Endothelial cell of umbilical vein (primary cell): Measurements from ENCODE around the gene COTL1. TPM values are rescaled to one million over a fixed set of nuclear protein-coding genes. Genes with fewer than 3 reads are reported as not detected.

Source experiments
- BruUV-seq: library from RNA; stranded (reverse); fragments of 400-500 nt; replicated peaks from 2 replicates; lab custom pipeline; 2021; lab: Mats Ljungman, UMichigan
- CTCF ChIA-PET: fragments of 300-600, 350-600 bp; sonication (Branson Sonifier 250); formaldehyde crosslinking; loops from one replicate; lab custom pipeline; 2021; ENCODE audit warnings: antibody characterized with exemption, inconsistent platforms; lab: Charles Lee
- POLR2A ChIA-PET: fragments of 300-600, 350-600 bp; sonication (Branson Sonifier 250); formaldehyde crosslinking; loops from one replicate; lab custom pipeline; 2021; ENCODE audit warnings: antibody characterized with exemption, inconsistent platforms; lab: Charles Lee
- DNase-seq: peaks from one replicate; pipeline ENCODE4 v3.0.0-alpha.2; 2011; ENCODE audit warnings: low read depth, low spot score
- FAIRE-seq: peaks from 2 replicates; lab custom pipeline; 2011; peaks lifted over from hg19 to GRCh38; lab: Jason Lieb, UNC
- H2AFZ ChIP-seq: 2 replicates; pipeline ENCODE4 v1.6.0; 2012; ENCODE audit warnings: low read depth, low read length, control low read depth, inconsistent platforms
- H3K27ac ChIP-seq: 2 replicates; pipeline ENCODE4 v1.5.1; 2011; ENCODE audit warnings: low read depth, mild to moderate bottlenecking, control low read depth, low read length, moderate library complexity; ENCODE audit not compliant: insufficient read depth
- H3K27me3 ChIP-seq, 2 experiments: 2 replicates each; pipeline versions ENCODE4 v1.6.0 to v1.6.1; 2011; ENCODE audit warnings: low read length in 2 of 2, mixed read lengths in 1 of 2; ENCODE audit not compliant: control insufficient read depth in 2 of 2, insufficient read depth in 2 of 2
- H3K36me3 ChIP-seq, 2 experiments: 2 replicates in 1 of 2; 3 replicates in 1 of 2; pipeline ENCODE4 v1.5.1; 2011; ENCODE audit warnings: low read length in 2 of 2, mild to moderate bottlenecking in 1 of 2, moderate library complexity in 1 of 2; ENCODE audit not compliant: control insufficient read depth in 2 of 2, insufficient read depth in 2 of 2; ENCODE audit errors: extremely low read depth in 1 of 2
- H3K4me1 ChIP-seq: 3 replicates; pipeline ENCODE4 v1.5.1; 2011; ENCODE audit warnings: mild to moderate bottlenecking, low read length; ENCODE audit not compliant: control insufficient read depth, insufficient read depth; ENCODE audit errors: extremely low read depth
- H3K4me2 ChIP-seq: 2 replicates; pipeline ENCODE4 v1.6.1; 2011; ENCODE audit warnings: low read length, control low read depth, mixed read lengths; ENCODE audit not compliant: insufficient read depth
- H3K4me3 ChIP-seq, 3 experiments: fragments of 200-600 bp in 1 of 3; sonication (generic), shearing (Covaris generic) in 1 of 3; replicated peaks in 1 of 3; 2 replicates each; pipeline ENCODE4 v1.5.1; 2011 to 2016; ENCODE audit warnings: control low read depth in 3 of 3, low read length in 3 of 3, mild to moderate bottlenecking in 2 of 3, inconsistent platforms in 1 of 3, low read depth in 1 of 3, moderate library complexity in 1 of 3; ENCODE audit not compliant: insufficient read depth in 1 of 3
- H3K79me2 ChIP-seq: 2 replicates; pipeline ENCODE4 v1.6.0; 2012; ENCODE audit warnings: low read length, inconsistent platforms; ENCODE audit not compliant: control insufficient read depth, insufficient read depth
- H3K9ac ChIP-seq: replicated peaks from 2 replicates; pipeline ENCODE3; 2011; ENCODE audit warnings: low read length, control low read depth; ENCODE audit not compliant: insufficient read depth; ENCODE audit errors: extremely low read depth
- H3K9me1 ChIP-seq: replicated peaks from 3 replicates; pipeline ENCODE4 v1.6.0; 2011; ENCODE audit warnings: mild to moderate bottlenecking, low read length; ENCODE audit not compliant: control insufficient read depth, insufficient read depth; ENCODE audit errors: extremely low read depth
- H3K9me3 ChIP-seq: replicated peaks from 2 replicates; pipeline ENCODE4 v1.5.1; 2012; ENCODE audit warnings: low read length, inconsistent platforms; ENCODE audit not compliant: control insufficient read depth, insufficient read depth
- H4K20me1 ChIP-seq: replicated peaks from 2 replicates; pipeline ENCODE3; 2011; ENCODE audit warnings: mild to moderate bottlenecking, low read length; ENCODE audit not compliant: control insufficient read depth, insufficient read depth; ENCODE audit errors: extremely low read depth
- EZH2 ChIP-seq: IDR thresholded peaks from 2 replicates; pipeline ENCODE4 v1.6.1; 2012; ENCODE audit warnings: borderline replicate concordance, low read depth, mild to moderate bottlenecking, moderate library complexity, low read length, inconsistent platforms; ENCODE audit not compliant: severe bottlenecking
- FOS ChIP-seq: IDR thresholded peaks from 2 replicates; pipeline ENCODE4 v1.6.1; 2011; ENCODE audit warnings: mild to moderate bottlenecking, low read length, moderate library complexity, borderline replicate concordance; ENCODE audit not compliant: insufficient read depth
- GATA2 ChIP-seq: IDR thresholded peaks from 2 replicates; pipeline ENCODE4 v1.7.0; 2011; ENCODE audit warnings: low read depth, mild to moderate bottlenecking, moderate library complexity, mixed read lengths, low read length; ENCODE audit not compliant: insufficient read length, insufficient read depth
- JUN ChIP-seq: IDR thresholded peaks from 2 replicates; pipeline ENCODE4 v1.6.1; 2011; ENCODE audit warnings: borderline replicate concordance, low read depth; ENCODE audit not compliant: insufficient read length, insufficient read depth
- MYC ChIP-seq: IDR thresholded peaks from one replicate; pipeline ENCODE4 v1.6.1; 2011; ENCODE audit warnings: mild to moderate bottlenecking, low read depth, low read length
- POLR2A ChIP-seq: IDR thresholded peaks from 2 replicates; pipeline ENCODE4 v1.6.1; 2012; ENCODE audit warnings: low read depth, mild to moderate bottlenecking, control low read depth, low read length
- POLR2AphosphoS5 ChIP-seq: IDR thresholded peaks from 2 replicates; pipeline ENCODE4 v1.6.1; 2012; ENCODE audit warnings: low read depth, mild to moderate bottlenecking, control low read depth, low read length, moderate library complexity; ENCODE audit not compliant: insufficient read depth
- dilution Hi-C: fragments of 300-500 bp; cut with MboI; formaldehyde crosslinking; loops from one replicate; pipeline ENCODE4 v1.15.0; 2019; ENCODE audit warnings: low sequenced_read_pairs; ENCODE audit not compliant: extremely low pct_ligation_motif_present
- intact Hi-C: fragments of 100-400 bp; cut with micrococcal nuclease; formaldehyde crosslinking; loops from one replicate; pipeline ENCODE4 v1.10.0; 2022
- polyA plus RNA-seq, 4 experiments: library from polyadenylated mRNA; depleted of rRNA in 3 of 4; stranded (reverse) in 3 of 4; unstranded in 1 of 4; fragments of >200 nt; gene quantifications; 2 replicates each; pipeline versions ENCODE4 v1.2.1 to v1.2.3, GENCODE V29; 2011 to 2012; ENCODE audit warnings: missing spikeins in 1 of 4
- total RNA-seq: library from RNA; stranded (reverse); gene quantifications from 2 replicates; pipeline ENCODE4 v1.2.3, GENCODE V29; 2021
- TF ChIP-seq, protein P1 (sequence below): IDR thresholded peaks from 2 replicates; pipeline ENCODE4 v1.6.1; 2011; ENCODE audit not compliant: insufficient read depth, insufficient read length
- TF ChIP-seq, protein P2 (sequence below), 2 donors: IDR thresholded peaks; 1 replicate in 1 of 2; 2 replicates in 1 of 2; pipeline ENCODE4 v1.5.1; 2011; ENCODE audit warnings: low read length in 2 of 2, mild to moderate bottlenecking in 2 of 2, moderate library complexity in 2 of 2, control low read depth in 1 of 2, inconsistent platforms in 1 of 2, low read depth in 1 of 2; ENCODE audit not compliant: insufficient read depth in 1 of 2; ENCODE audit errors: extremely low read depth in 1 of 2

The COTL1 gene
- total and polyA plus RNA-seq, 2 donors (not counting 3 experiments of a cell fraction or from before 2014, with no cell fraction given): 90.0 to 200 TPM

DNA sequence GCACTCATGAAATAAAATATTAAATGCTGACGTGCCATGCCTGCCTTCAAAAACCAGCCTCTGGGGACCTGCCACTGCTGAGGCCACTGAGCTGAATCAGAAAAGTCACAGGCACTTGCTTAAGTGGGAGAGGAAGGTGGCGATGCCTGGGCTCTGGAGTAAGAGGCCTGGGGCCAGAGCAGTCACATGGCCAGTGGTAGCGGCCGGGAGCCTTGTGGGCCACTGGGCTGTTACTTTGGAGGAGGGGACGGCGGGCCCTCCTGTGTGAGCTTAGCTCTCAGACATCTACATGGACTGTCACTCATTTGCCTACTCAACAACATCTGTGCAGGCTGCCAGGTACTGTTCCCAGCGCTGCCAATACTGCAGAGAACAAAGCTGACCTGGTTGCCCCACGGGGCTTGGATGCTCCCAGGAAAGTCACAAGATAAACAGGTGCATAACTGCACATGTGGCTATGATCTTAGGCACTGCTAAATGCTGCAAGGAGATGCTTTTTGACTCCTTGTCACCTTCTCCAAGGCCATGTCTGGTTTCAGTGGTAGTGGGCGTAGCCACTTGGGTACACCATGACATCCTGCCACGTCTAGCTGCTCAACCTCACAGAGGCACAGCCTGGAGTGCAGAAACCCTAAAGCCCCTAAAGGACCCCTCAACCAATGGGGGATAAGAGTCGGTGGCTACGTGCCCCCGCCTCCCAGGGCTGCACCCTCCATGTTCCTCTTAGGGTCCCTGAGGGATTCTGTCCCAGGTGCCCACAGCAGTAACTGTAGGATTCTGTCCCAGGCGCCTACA, 11.6 kb downstream of the COTL1 start:
- BruUV-seq: no TSS peak
- TF ChIP-seq POLR2A (no peak), GATA2 (no peak), MYC (no peak), EZH2 (no peak), FOS (no peak), POLR2AphosphoS5 (no peak), JUN (no peak)
- TF ChIP-seq, protein P1, sequence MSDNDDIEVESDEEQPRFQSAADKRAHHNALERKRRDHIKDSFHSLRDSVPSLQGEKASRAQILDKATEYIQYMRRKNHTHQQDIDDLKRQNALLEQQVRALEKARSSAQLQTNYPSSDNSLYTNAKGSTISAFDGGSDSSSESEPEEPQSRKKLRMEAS: no peak
- TF ChIP-seq, protein P2, sequence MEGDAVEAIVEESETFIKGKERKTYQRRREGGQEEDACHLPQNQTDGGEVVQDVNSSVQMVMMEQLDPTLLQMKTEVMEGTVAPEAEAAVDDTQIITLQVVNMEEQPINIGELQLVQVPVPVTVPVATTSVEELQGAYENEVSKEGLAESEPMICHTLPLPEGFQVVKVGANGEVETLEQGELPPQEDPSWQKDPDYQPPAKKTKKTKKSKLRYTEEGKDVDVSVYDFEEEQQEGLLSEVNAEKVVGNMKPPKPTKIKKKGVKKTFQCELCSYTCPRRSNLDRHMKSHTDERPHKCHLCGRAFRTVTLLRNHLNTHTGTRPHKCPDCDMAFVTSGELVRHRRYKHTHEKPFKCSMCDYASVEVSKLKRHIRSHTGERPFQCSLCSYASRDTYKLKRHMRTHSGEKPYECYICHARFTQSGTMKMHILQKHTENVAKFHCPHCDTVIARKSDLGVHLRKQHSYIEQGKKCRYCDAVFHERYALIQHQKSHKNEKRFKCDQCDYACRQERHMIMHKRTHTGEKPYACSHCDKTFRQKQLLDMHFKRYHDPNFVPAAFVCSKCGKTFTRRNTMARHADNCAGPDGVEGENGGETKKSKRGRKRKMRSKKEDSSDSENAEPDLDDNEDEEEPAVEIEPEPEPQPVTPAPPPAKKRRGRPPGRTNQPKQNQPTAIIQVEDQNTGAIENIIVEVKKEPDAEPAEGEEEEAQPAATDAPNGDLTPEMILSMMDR (IDR thresholded peaks at IDR 0.05; ENCODE audit: extremely low read depth in 1 of 2, insufficient read depth in 1 of 2, low read depth in 1 of 2, low read length in 2 of 2): no peak
- peaks cover 71% of the 10 kb centered on the region for H3K79me2 ChIP-seq
- H3K9me1 ChIP-seq: no peaks in the 10 kb centered on the region
- H3K4me1 ChIP-seq: peaks cover 27% of the 10 kb centered on the region
- H3K27me3 ChIP-seq: no peaks in the 10 kb centered on the region
- H2AFZ ChIP-seq: no peak overlapping the region
- no peak overlapping the region for H3K9ac ChIP-seq
- H3K36me3 ChIP-seq: peaks cover 0 to 3% of the 10 kb centered on the region in 2 experiments
- intact Hi-C loops: no loop called here
- H3K9me3 ChIP-seq: no peaks in the 10 kb centered on the region
- H3K4me2 ChIP-seq: no peak overlapping the region
- H3K27ac ChIP-seq: no peak overlapping the region
- no peaks in the 10 kb centered on the region for H4K20me1 ChIP-seq
- CTCF ChIA-PET: no interaction called here
- no peak overlapping the region for H3K4me3 ChIP-seq
- dilution Hi-C loops: loop anchor here (25.0 kb wide), 1 partner anchor 94 kb away; the partner anchor contains the start of gene MEAK7
- POLR2A ChIA-PET: no interaction called here
- FAIRE-seq: no peak
- DNase-seq: no peak
